ENCODE results near the gene FAM131C.
"Not testable (repeated sequence)": the region's sequence is repeated elsewhere in the genome, so short reads cannot be mapped to it uniquely, and the experiment has no call there.

FAM131C gene

DNA sequence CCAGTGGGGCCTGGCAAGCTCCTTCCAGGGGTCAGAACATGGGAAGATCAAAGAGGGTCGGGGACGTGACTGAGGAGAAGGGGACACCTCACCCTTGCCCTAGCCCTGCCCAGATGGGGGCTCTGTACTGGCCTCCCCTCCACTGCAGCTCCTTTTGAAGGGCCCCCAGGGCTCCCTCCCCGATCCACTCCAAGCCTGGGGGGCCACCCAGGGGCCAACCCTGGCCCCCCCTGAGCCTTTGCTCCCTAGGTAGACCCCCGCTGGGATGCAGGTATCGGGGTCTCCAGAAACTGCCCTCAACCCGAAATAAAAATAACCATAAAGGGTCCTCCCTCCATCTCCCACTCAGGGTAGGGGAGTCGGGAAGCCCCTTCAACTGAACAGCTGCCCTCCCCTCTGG lies 37.4 kb upstream of the FAM131C start:
- H3K36me3 ChIP-seq, result no peaks in the 10 kb centered on the region
- peaks cover 11% of the 10 kb centered on the region for H3K27me3 ChIP-seq
- H3K27ac ChIP-seq, result no peak overlapping the region
- H3K9me3 ChIP-seq, result peaks cover 16% of the 10 kb centered on the region
- no peak overlapping the region for H3K4me3 ChIP-seq (ENCODE audit: low read depth in 1 of 2, low read length in 1 of 2)
- TF ChIP-seq, protein P1, sequence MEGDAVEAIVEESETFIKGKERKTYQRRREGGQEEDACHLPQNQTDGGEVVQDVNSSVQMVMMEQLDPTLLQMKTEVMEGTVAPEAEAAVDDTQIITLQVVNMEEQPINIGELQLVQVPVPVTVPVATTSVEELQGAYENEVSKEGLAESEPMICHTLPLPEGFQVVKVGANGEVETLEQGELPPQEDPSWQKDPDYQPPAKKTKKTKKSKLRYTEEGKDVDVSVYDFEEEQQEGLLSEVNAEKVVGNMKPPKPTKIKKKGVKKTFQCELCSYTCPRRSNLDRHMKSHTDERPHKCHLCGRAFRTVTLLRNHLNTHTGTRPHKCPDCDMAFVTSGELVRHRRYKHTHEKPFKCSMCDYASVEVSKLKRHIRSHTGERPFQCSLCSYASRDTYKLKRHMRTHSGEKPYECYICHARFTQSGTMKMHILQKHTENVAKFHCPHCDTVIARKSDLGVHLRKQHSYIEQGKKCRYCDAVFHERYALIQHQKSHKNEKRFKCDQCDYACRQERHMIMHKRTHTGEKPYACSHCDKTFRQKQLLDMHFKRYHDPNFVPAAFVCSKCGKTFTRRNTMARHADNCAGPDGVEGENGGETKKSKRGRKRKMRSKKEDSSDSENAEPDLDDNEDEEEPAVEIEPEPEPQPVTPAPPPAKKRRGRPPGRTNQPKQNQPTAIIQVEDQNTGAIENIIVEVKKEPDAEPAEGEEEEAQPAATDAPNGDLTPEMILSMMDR (IDR thresholded peaks at IDR 0.05), result no peak
- H3K4me1 ChIP-seq (ENCODE audit: control insufficient read depth in 1 of 2, insufficient read depth in 1 of 2, low read depth in 1 of 2, low read length in 1 of 2), result no peaks in the 10 kb centered on the region

DNA sequence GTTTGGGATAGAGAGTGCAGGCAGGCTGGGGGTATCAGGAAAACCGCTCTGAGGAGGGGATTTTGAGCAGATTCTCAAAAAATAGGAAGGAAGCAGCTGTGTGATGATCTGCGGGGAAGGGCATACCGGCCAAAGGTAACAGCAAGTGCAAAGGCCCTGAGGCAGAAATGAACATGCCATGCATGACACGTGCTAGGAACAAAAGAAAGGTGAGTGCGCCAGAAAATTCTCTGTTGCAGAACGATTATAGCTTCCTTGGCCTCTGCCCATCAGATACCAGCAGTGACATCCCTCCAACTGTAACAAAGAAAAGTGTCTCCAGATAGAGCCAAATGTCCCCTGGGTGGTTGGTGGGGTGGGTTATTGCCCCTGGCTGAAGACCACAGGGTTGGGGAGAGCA lies 37.0 kb upstream of the FAM131C start:
- no peaks in the 10 kb centered on the region for H3K4me1 ChIP-seq (ENCODE audit: control insufficient read depth in 1 of 2, insufficient read depth in 1 of 2, low read depth in 1 of 2, low read length in 1 of 2)
- H3K4me3 ChIP-seq (ENCODE audit: low read depth in 1 of 2, low read length in 1 of 2), result no peak overlapping the region
- peaks cover 16% of the 10 kb centered on the region for H3K9me3 ChIP-seq
- H3K27ac ChIP-seq, result no peak overlapping the region
- TF ChIP-seq, protein P1 (IDR thresholded peaks at IDR 0.05), result no peak
- H3K27me3 ChIP-seq, result peaks cover 11% of the 10 kb centered on the region
- no peaks in the 10 kb centered on the region for H3K36me3 ChIP-seq

DNA sequence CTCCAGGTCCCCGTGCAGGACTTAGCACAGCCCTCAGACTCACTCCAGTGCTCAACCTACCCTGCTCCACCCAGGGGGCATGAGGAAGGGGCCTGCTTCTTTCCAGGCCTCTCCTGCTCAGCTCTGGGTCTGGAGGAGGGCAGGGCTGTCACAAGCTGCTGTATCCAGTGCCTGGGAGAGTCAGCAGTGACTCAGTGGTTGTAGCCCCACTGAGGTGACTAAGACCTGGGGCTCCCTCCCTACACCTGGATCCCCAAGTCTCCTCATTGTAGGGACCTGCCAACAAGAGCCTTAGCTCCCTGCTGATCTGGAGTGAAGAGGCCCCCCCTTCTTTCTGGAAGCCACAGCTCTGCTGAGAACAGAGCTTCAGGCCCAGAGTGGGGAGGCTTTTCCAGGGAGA lies 36.1 kb upstream of the FAM131C start:
- H3K4me1 ChIP-seq (ENCODE audit: control insufficient read depth in 1 of 2, insufficient read depth in 1 of 2, low read depth in 1 of 2, low read length in 1 of 2), result no peaks in the 10 kb centered on the region
- peaks cover 16% of the 10 kb centered on the region for H3K9me3 ChIP-seq
- H3K36me3 ChIP-seq, result no peaks in the 10 kb centered on the region
- H3K27ac ChIP-seq, result no peak overlapping the region
- H3K27me3 ChIP-seq, result peaks cover 11% of the 10 kb centered on the region
- no peak overlapping the region for H3K4me3 ChIP-seq (ENCODE audit: low read depth in 1 of 2, low read length in 1 of 2)
- TF ChIP-seq, protein P1 (IDR thresholded peaks at IDR 0.05), result no peak

DNA sequence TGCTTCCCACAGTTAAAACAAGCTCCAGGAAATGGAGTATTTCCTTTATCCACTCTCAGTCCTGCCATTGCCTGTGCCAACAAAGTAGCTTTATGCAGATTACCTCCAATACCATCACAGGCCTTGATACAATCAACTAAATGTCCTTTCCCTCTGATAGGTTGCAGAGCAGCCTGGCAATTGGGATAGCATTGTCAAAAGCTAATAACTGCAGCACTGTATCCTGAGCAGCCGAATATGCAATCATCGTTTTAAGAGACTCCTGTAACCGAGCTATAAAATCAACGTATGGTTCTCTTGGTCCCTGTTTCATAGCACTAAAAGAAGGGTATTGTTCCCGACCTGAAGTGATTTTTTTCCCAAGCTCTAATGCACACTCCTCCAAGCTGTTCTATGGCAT lies 33.6 kb upstream of the FAM131C start:
- Histone ChIP-seq H3K27me3 (peaks cover 18% of the 10 kb centered on the region), H3K9me3 (peaks cover 16% of the 10 kb centered on the region)
- H3K4me1 ChIP-seq (ENCODE audit: control insufficient read depth in 1 of 2, insufficient read depth in 1 of 2, low read depth in 1 of 2, low read length in 1 of 2); H3K27ac ChIP-seq; H3K4me3 ChIP-seq (ENCODE audit: low read depth in 1 of 2, low read length in 1 of 2); H3K36me3 ChIP-seq: not testable (repeated sequence)

DNA sequence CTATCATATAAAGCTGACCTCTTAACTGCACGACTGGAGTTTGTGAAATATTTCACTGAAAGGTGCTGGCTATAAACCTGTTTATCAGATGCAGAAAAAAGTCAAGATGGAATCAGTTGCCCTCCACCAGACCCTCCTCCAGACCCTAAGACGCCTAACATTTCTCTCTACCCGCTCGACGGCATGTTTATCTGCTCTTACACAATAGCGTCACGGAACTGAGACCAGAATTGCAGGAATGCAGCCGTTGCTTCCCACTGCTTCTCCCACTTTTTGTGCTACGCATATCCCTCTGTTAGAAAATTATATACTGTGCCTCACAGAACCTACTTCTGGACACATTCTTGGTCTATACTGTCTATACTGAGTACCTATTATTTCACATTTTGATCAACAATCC lies 28.2 kb upstream of the FAM131C start:
- H3K27me3 ChIP-seq, result peaks cover 24% of the 10 kb centered on the region
- no peak overlapping the region for H3K27ac ChIP-seq
- no peaks in the 10 kb centered on the region for H3K9me3 ChIP-seq
- H3K36me3 ChIP-seq, result no peaks in the 10 kb centered on the region
- no peak overlapping the region for H3K4me3 ChIP-seq (ENCODE audit: low read depth in 1 of 2, low read length in 1 of 2)
- no peaks in the 10 kb centered on the region for H3K4me1 ChIP-seq (ENCODE audit: control insufficient read depth in 1 of 2, insufficient read depth in 1 of 2, low read depth in 1 of 2, low read length in 1 of 2)
- TF ChIP-seq, protein P1 (IDR thresholded peaks at IDR 0.05), result no peak

DNA sequence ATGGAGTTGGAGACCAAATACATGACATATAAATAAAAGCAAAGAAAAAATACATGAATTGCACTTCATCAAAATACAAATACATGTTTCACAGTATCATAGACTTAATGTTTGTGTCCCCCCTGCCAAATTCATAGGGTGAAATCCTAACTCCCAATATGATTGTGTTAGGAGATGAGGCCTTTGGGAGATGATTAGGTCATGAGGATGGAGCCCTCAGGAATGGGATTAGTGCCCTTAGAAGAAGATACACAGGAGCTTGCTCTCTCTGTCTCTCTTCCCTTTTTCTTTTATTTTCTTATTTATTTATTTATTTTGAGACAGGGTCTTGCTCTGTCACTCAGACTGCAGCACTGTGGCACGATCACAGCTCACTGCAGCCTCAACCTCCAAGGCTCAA lies 26.0 kb upstream of the FAM131C start:
- Histone ChIP-seq H3K27ac (no peak overlapping the region), H3K27me3 (peaks cover 35% of the 10 kb centered on the region), H3K9me3 (no peaks in the 10 kb centered on the region), H3K4me3 (ENCODE audit: low read depth in 1 of 2, low read length in 1 of 2) (no peak overlapping the region), H3K4me1 (ENCODE audit: control insufficient read depth in 1 of 2, insufficient read depth in 1 of 2, low read depth in 1 of 2, low read length in 1 of 2) (no peaks in the 10 kb centered on the region), H3K36me3 (no peaks in the 10 kb centered on the region)
- TF ChIP-seq, protein P1 (IDR thresholded peaks at IDR 0.05), result no peak

Data from neutrophil (primary cell).